Raji (cell line): Measurements from ENCODE around the gene ODAD4.

ENCODE experiments used
- POLR2A ChIP-seq: IDR thresholded peaks from 2 replicates; pipeline ENCODE4 v1.6.1; 2011; ENCODE audit warnings: low read depth, low read length, control low read depth; ENCODE audit not compliant: insufficient read depth

ODAD4 gene

GRCh38 chr17:41971721-41972523, 41.5 kb downstream of the ODAD4 start:
- no peak for TF ChIP-seq POLR2A

GRCh38 chr17:41972571-41973407, 42.4 kb downstream of the ODAD4 start:
- no peak for TF ChIP-seq POLR2A

GRCh38 chr17:41973408-41973811, 43.0 kb downstream of the ODAD4 start:
- no peak for TF ChIP-seq POLR2A

- no peak for TF ChIP-seq POLR2A
Observed at GRCh38 chr17:41974031-41974430, 43.6 kb downstream of the ODAD4 start.

GRCh38 chr17:41974658-41975057, 44.2 kb downstream of the ODAD4 start:
- no peak for TF ChIP-seq POLR2A

- no peak for TF ChIP-seq POLR2A
Observed at GRCh38 chr17:41975099-41976083, 45.0 kb downstream of the ODAD4 start.

- no peak for TF ChIP-seq POLR2A
Observed at GRCh38 chr17:41976142-41976768, 45.8 kb downstream of the ODAD4 start.

GRCh38 chr17:41977991-41978390, 47.6 kb downstream of the ODAD4 start:
- no peak for TF ChIP-seq POLR2A

GRCh38 chr17:41982026-41982760, 51.8 kb downstream of the ODAD4 start:
- no peak for TF ChIP-seq POLR2A

- TF ChIP-seq POLR2A = no peak
Observed at GRCh38 chr17:41984454-41984853, 54.0 kb downstream of the ODAD4 start.

GRCh38 chr17:41985919-41986318, 55.5 kb downstream of the ODAD4 start:
- TF ChIP-seq POLR2A = no peak

- no peak for TF ChIP-seq POLR2A
Observed at GRCh38 chr17:41986634-41987033, 56.2 kb downstream of the ODAD4 start.

GRCh38 chr17:41987642-41988041, 57.2 kb downstream of the ODAD4 start:
- TF ChIP-seq POLR2A = no peak

- TF ChIP-seq POLR2A = no peak
Observed at GRCh38 chr17:41988418-41988817, 58.0 kb downstream of the ODAD4 start.
